ENCODE measurements around the gene BLOC1S3. TPM values are rescaled to one million over a fixed set of nuclear protein-coding genes. Genes with fewer than 3 reads are reported as not detected.

BLOC1S3 gene
- total and polyA plus RNA-seq, 2 of the 4 experiments (the other 2 are of a cell fraction), result 1.1 to 4.9 TPM

- ATAC-seq (ENCODE audit: low read depth) (no peak), DNase-seq (no peak)
- no TSS peak for BruUV-seq (replicated peaks)
- in situ Hi-C loops (cut with MboI; ENCODE audit: low sequenced_read_pairs), result no loop called here
- Histone ChIP-seq H2AK5ac (ENCODE audit: low read depth, low read length) (no peak overlapping the region), H3K23ac (ENCODE audit: low read depth, low read length) (no peak overlapping the region), H2AFZ (replicated peaks; ENCODE audit: low read length, poor library complexity) (no peak overlapping the region), H4K20me1 (ENCODE audit: insufficient read depth, low read length) (peaks cover 23% of the 10 kb centered on the region), H2BK5ac (ENCODE audit: low read depth, low read length, poor library complexity, severe bottlenecking) (no peak overlapping the region), H4K8ac (ENCODE audit: low read depth in 2 of 2, low read length in 2 of 2) (no peak overlapping the region), H3K36me3 (ENCODE audit: control insufficient read depth, insufficient read depth, low read length) (peaks cover 41% of the 10 kb centered on the region), H2BK120ac (ENCODE audit: low read depth, low read length) (no peak overlapping the region), H3K9ac (ENCODE audit: low read depth, low read length) (no peak overlapping the region), H3K18ac (ENCODE audit: low read depth, low read length) (no peak overlapping the region), H3K27me3 (ENCODE audit: control insufficient read depth, insufficient read depth, low read length) (no peaks in the 10 kb centered on the region), H3K4me1 (ENCODE audit: control insufficient read depth, insufficient read depth, low read length) (0 out of 2 replicates have a peak, but pooled peaks cover under 1% of the 10 kb centered on the region), H3K9me3 (ENCODE audit: control insufficient read depth, insufficient read depth, low read length) (no peaks in the 10 kb centered on the region), H3K4me2 (ENCODE audit: low read depth, low read length) (no peak overlapping the region), H3K14ac (replicated peaks; ENCODE audit: low read depth, low read length) (no peak overlapping the region), H4K5ac (ENCODE audit: low read depth, low read length) (no peak overlapping the region), H3K27ac (ENCODE audit: insufficient read depth, low read length) (no peak overlapping the region), H3K4me3 (ENCODE audit: insufficient read depth, low read depth, low read length) (no peak overlapping the region), H3K56ac (ENCODE audit: extremely low read depth, insufficient read depth, low read length) (no peak overlapping the region), H4K91ac (ENCODE audit: insufficient read depth, low read depth, low read length) (no peak overlapping the region), H3K79me1 (ENCODE audit: low read depth in 1 of 2, low read length in 2 of 2) (peaks cover 18 to 35% of the 10 kb centered on the region in 2 experiments; a peak in 3 of 4 replicates), H3K9me1 (ENCODE audit: insufficient read depth, low read length) (peaks cover 4% of the 10 kb centered on the region; the same call in 1 of the 2 replicates), H2BK15ac (ENCODE audit: low read depth, low read length) (no peak overlapping the region), H2AK9ac (replicated peaks; ENCODE audit: low read depth, low read length, poor library complexity) (no peak overlapping the region), H2BK20ac (ENCODE audit: low read depth, low read length) (no peak overlapping the region), H3K4ac (ENCODE audit: low read depth, low read length) (no peak overlapping the region)
- WGBS, 2 experiments (ENCODE audit: extremely low coverage in 2 of 2, insufficient read length in 1 of 2), result 100% methylated on average over 5 of the region's 28 CpGs; no CpG with 5 or more reads in 1 of the 2 experiments
- ChIA-PET CTCF (no interaction called here), POLR2A (ENCODE audit: unreplicated experiment) (no interaction called here)
- TF ChIP-seq NFE2L2 (IDR thresholded peaks at IDR 0.05; ENCODE audit: low read depth, low read length) (no peak), RAD21 (IDR thresholded peaks at IDR 0.05; ENCODE audit: low read length) (no peak), RFX5 (IDR thresholded peaks at IDR 0.05; ENCODE audit: low read depth, low read length) (no peak)
- intact Hi-C loops (cut with micrococcal nuclease), result no loop called here
- dilution Hi-C loops (cut with HindIII; ENCODE audit: low sequenced_read_pairs, unreplicated experiment), result no loop called here
Measured at GRCh38 chr19:45141203-45141900, 37.2 kb upstream of the BLOC1S3 start.
